Measurements from ENCODE around the gene SMIM20.
A peak's percentile ranks its signal among the peaks of the same experiment; 100 is the strongest.

SMIM20 gene

DNA sequence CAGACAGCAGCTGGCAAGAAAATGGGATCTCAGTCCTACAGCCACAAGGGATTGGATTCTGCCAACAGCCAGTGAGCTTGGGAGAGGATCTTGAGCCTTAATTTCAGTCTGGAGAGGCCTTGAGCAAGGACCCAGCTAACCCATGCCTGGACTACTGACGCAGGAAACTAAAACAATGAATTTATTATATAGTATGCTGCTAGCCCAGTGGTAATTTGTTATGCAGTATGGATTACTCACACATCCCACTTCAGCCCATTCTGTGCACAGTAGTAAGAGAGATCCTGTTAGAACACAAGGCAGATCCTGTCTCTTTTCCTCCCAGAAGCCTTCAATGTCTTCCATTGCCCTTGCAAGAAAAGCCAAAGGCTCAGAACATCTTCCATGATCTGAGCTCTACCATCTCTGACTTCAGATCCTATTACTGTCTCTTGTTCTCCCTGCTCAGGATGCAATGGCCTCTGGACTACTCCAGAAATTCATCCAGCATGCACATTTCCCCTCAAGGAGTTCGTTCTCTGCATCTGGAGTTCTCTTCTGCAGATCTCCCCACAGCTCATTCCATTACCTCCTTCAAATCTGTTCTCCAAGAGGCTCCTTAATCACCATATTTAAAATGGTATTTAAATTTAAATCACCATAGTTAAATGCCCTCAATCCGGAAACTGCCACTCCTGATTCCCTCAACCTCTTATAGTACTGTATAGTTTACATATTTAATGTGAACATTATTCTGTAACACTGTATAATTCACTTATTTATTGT lies 27.6 kb downstream of the SMIM20 start:
- Histone ChIP-seq H3K27me3 (ENCODE audit: control insufficient read depth, insufficient read depth, low read length, poor library complexity, severe bottlenecking) (no peaks in the 10 kb centered on the region), H3K9me3 (ENCODE audit: control insufficient read depth, low read length) (no peaks in the 10 kb centered on the region), H3K27ac (ENCODE audit: insufficient read depth, low read depth, low read length, poor library complexity, severe bottlenecking) (no peak overlapping the region), H3K4me3 (ENCODE audit: insufficient read depth, low read depth, low read length) (no peak overlapping the region), H3K36me3 (ENCODE audit: control insufficient read depth, insufficient read depth, low read length) (no peaks in the 10 kb centered on the region), H3K4me1 (ENCODE audit: control insufficient read depth, insufficient read depth, low read length) (no peaks in the 10 kb centered on the region)
- WGBS, 2 experiments: 95 to 98% methylated on average over 2 of the region's 3 CpGs

DNA sequence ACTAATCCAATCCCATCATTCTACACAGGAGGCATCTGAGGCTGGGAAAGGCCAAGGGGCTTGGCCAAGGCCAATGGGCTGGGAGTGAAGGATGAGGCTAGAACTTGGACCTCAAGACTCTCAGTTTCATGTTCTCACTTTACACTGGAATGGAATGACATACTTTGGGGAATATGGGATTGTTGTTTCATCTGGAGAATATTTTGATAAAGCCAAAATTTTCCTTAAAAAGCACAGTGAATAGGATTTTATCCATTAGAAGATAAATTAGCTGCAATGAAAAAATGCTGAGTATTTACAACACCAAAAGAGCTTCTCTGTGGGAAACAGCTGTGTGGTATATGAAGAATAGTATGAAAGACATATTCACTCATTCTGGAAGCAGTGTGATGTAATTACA lies 29.3 kb downstream of the SMIM20 start:
- H3K4me3 ChIP-seq (ENCODE audit: insufficient read depth, low read depth, low read length): no peak overlapping the region

DNA sequence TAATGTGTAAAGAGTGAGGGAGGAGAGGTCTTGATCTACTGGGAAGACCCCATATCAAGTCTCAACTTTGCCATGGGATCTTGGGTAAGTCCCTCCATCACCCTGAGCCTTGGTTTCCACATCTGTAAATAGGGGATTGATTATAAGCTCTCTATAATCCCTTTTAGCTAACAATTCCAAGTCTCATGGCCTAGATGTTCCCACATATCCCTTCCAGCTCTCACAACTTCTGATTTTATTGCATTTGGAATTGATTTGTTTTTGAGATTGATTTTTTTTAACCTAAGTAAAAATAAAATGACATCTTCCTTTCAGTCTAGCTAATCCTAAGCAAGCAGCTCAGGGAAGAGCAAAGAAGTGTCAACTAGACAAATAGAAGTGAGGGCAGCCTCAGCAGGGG lies 29.8 kb downstream of the SMIM20 start:
- Histone ChIP-seq H3K27me3 (ENCODE audit: control insufficient read depth, insufficient read depth, low read length, poor library complexity, severe bottlenecking) (no peaks in the 10 kb centered on the region), H3K27ac (ENCODE audit: insufficient read depth, low read depth, low read length, poor library complexity, severe bottlenecking) (no peak overlapping the region)

More for the DNA sequence above, 29.3 kb downstream of the SMIM20 start:
- H3K27me3 ChIP-seq (ENCODE audit: control insufficient read depth, insufficient read depth, low read length, poor library complexity, severe bottlenecking): no peaks in the 10 kb centered on the region
- H3K36me3 ChIP-seq (ENCODE audit: control insufficient read depth, insufficient read depth, low read length): no peaks in the 10 kb centered on the region
- H3K9me3 ChIP-seq (ENCODE audit: control insufficient read depth, low read length): no peaks in the 10 kb centered on the region
- no peaks in the 10 kb centered on the region for H3K4me1 ChIP-seq (ENCODE audit: control insufficient read depth, insufficient read depth, low read length)
- H3K27ac ChIP-seq (ENCODE audit: insufficient read depth, low read depth, low read length, poor library complexity, severe bottlenecking): no peak overlapping the region

DNA sequence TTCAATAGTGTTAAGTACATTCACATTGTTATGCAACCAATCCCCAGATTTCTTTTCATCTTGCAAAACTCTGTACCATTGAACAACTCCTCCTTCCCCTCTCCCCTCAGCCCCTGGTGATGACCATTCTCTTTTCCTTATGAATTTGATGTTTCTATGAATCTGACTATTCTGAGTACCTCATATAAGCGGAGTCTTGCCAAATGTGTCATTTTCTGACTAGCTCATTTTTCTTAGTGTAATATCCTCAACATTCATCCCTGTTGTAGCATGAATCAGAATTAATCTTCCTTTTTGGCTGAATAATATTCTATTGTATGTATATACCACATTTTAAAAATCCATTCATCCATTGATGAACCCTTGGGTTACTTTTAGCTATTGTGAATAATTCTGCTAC lies 34.0 kb downstream of the SMIM20 start:
- peaks cover 37% of the 10 kb centered on the region for H3K4me1 ChIP-seq (ENCODE audit: control insufficient read depth, insufficient read depth, low read length)
- 100% methylated on average over 1 of the region's 1 CpG; no CpG with 5 or more reads in 1 of the 2 experiments for WGBS, 2 experiments
- H3K27ac ChIP-seq (ENCODE audit: insufficient read depth, low read depth, low read length, poor library complexity, severe bottlenecking): no peak overlapping the region
- H3K4me3 ChIP-seq (ENCODE audit: insufficient read depth, low read depth, low read length): no peak overlapping the region
- no peaks in the 10 kb centered on the region for H3K27me3 ChIP-seq (ENCODE audit: control insufficient read depth, insufficient read depth, low read length, poor library complexity, severe bottlenecking)
- H3K9me3 ChIP-seq (ENCODE audit: control insufficient read depth, low read length): no peaks in the 10 kb centered on the region
- H3K36me3 ChIP-seq (ENCODE audit: control insufficient read depth, insufficient read depth, low read length): no peaks in the 10 kb centered on the region

More for the DNA sequence above, 29.8 kb downstream of the SMIM20 start:
- H3K36me3 ChIP-seq (ENCODE audit: control insufficient read depth, insufficient read depth, low read length): no peaks in the 10 kb centered on the region
- no peak overlapping the region for H3K4me3 ChIP-seq (ENCODE audit: insufficient read depth, low read depth, low read length)
- H3K4me1 ChIP-seq (ENCODE audit: control insufficient read depth, insufficient read depth, low read length): no peaks in the 10 kb centered on the region
- H3K9me3 ChIP-seq (ENCODE audit: control insufficient read depth, low read length): no peaks in the 10 kb centered on the region

DNA sequence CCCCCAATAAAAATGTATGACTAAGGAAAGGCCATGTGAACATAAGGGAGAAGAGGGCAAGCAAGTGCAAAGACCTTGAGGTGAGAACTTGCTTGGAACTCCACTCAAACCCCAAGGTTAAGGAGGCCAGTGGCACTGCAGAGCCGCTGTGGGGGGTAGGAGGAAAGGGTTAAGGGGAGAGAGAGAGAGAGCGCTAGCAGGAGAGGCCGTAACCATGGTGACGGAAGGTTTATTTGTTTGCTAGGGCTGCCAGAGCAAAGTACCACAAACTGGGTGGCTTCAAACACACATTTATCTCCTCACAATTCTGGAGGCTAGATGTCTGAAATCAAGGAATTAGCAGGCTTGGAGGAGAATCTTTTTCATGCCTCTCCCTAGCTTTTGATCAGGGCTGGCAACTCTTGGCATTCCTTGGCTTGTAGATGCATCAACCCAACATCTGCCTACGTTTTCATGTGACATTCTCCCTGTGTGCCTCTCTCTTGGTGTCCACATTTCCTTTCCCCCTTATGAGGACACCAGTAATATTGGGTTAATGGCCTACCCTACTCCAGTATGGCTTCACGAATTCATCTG lies 35.2 kb downstream of the SMIM20 start:
- no peak overlapping the region for H3K4me3 ChIP-seq (ENCODE audit: insufficient read depth, low read depth, low read length)
- no peaks in the 10 kb centered on the region for H3K9me3 ChIP-seq (ENCODE audit: control insufficient read depth, low read length)
- H3K27ac ChIP-seq (ENCODE audit: insufficient read depth, low read depth, low read length, poor library complexity, severe bottlenecking): peak overlapping the region; percentile 18
- no peaks in the 10 kb centered on the region for H3K36me3 ChIP-seq (ENCODE audit: control insufficient read depth, insufficient read depth, low read length)
- 39 to 50% methylated on average over 6 of the region's 6 CpGs for WGBS, 2 experiments
- H3K27me3 ChIP-seq (ENCODE audit: control insufficient read depth, insufficient read depth, low read length, poor library complexity, severe bottlenecking): no peaks in the 10 kb centered on the region
- H3K4me1 ChIP-seq (ENCODE audit: control insufficient read depth, insufficient read depth, low read length): peaks cover 48% of the 10 kb centered on the region

DNA sequence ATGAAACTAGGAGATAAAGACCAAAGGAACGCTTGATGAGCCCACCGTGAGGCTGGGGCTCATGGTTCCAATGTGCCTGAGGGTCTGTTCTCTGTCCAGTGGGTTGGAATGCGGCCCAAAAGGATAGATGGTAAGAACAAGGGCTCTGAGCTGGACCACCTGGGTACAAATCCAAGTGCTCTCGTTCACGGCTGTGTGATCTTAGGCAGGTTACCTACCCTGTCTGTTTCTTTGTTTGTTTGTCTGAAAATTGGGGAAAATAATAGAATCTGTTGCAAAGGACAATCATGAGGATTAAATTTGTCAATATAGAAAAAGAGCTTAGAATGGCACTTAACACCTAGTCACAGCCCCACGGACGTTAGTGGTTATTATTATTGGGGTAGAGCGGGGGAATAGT lies 36.0 kb downstream of the SMIM20 start:
- Histone ChIP-seq H3K4me3 (ENCODE audit: insufficient read depth, low read depth, low read length) (no peak overlapping the region), H3K9me3 (ENCODE audit: control insufficient read depth, low read length) (no peaks in the 10 kb centered on the region), H3K36me3 (ENCODE audit: control insufficient read depth, insufficient read depth, low read length) (no peaks in the 10 kb centered on the region), H3K27ac (ENCODE audit: insufficient read depth, low read depth, low read length, poor library complexity, severe bottlenecking) (no peak overlapping the region), H3K27me3 (ENCODE audit: control insufficient read depth, insufficient read depth, low read length, poor library complexity, severe bottlenecking) (no peaks in the 10 kb centered on the region), H3K4me1 (ENCODE audit: control insufficient read depth, insufficient read depth, low read length) (peaks cover 48% of the 10 kb centered on the region)
- WGBS, 2 experiments: 90 to 94% methylated on average over 8 of the region's 8 CpGs

DNA sequence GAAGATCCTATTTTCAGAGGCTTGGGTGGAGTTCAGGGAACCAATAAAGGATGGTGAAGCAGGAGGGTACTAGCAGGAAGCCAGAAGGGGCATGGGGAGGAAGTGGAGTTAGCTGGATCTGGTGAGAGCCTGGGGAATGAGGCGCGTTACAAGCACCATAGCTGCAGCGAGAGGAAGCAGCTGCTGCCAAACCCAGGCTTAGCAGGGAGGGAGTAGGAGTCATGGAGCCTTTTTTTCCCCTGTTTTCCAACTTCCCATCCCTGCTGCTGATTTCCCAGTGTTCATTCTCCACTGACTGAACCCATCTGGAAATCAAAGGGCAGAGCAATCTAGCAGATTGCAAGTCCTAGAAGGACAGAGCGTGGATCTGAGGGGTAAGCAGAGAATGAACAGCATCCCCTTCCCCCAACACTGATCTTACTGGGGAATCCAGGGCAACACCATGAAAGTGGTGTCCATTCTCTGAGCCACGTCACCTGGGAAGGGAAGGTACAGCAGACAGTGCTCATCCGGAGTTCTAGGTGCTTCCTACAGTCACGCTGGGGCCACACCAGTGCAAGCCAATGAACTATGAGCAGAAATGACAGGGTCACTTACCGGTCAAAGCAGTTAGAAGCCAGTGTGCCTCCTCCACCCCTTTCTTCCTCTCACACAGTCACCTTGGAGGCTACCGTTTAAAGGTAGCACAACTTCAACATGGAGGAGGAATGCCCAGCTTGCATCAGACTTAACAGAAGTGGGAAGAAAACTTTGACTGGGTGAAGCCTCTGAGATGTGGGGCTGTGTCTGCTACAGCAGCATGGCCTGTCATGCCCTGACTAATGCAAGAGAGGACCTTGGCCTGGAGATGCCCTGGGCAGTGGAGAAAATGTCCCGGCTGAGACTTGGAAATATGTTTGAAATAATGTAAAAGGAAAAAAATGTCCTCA lies 36.7 kb downstream of the SMIM20 start:
- no peaks in the 10 kb centered on the region for H3K9me3 ChIP-seq (ENCODE audit: control insufficient read depth, low read length)

DNA sequence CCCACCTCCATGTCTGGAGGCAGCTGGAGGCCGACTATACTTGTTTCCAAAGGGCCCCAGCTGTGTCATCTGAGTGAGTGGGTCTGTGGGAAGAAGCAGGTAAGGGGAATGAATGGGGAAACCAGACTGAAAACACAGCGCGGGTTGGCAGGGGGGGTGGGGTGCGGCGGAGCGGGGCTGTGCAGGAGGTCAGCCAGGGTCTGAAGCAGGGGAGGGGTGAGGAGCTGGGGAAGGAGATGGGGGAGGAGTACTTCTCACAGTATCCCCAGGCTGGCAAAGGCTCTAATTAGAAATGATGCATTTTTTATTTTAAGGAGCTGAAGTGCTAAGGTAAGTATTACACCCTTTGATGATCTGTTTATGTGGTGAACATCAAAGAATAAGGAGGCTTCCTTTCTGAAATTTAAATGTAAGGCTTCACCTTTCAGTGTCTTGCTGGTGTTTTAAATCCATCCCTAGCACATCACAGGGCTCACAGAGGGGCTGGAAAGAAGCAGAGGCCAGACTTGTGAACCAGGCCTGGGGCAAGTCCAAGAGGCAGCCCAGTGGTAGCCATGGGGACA lies 37.5 kb downstream of the SMIM20 start:
- 44 to 50% methylated on average over 6 of the region's 6 CpGs for WGBS, 2 experiments
- H3K4me1 ChIP-seq (ENCODE audit: control insufficient read depth, insufficient read depth, low read length): peaks cover 48% of the 10 kb centered on the region
- no peak overlapping the region for H3K4me3 ChIP-seq (ENCODE audit: insufficient read depth, low read depth, low read length)
- no peaks in the 10 kb centered on the region for H3K9me3 ChIP-seq (ENCODE audit: control insufficient read depth, low read length)
- H3K36me3 ChIP-seq (ENCODE audit: control insufficient read depth, insufficient read depth, low read length): no peaks in the 10 kb centered on the region
- no peaks in the 10 kb centered on the region for H3K27me3 ChIP-seq (ENCODE audit: control insufficient read depth, insufficient read depth, low read length, poor library complexity, severe bottlenecking)
- no peak overlapping the region for H3K27ac ChIP-seq (ENCODE audit: insufficient read depth, low read depth, low read length, poor library complexity, severe bottlenecking)

More for the DNA sequence above, 36.7 kb downstream of the SMIM20 start:
- peaks cover 48% of the 10 kb centered on the region for H3K4me1 ChIP-seq (ENCODE audit: control insufficient read depth, insufficient read depth, low read length)
- H3K4me3 ChIP-seq (ENCODE audit: insufficient read depth, low read depth, low read length): no peak overlapping the region
- H3K27ac ChIP-seq (ENCODE audit: insufficient read depth, low read depth, low read length, poor library complexity, severe bottlenecking): no peak overlapping the region
- WGBS, 2 experiments: 76 to 79% methylated on average over 10 of the region's 10 CpGs
- no peaks in the 10 kb centered on the region for H3K27me3 ChIP-seq (ENCODE audit: control insufficient read depth, insufficient read depth, low read length, poor library complexity, severe bottlenecking)
- no peaks in the 10 kb centered on the region for H3K36me3 ChIP-seq (ENCODE audit: control insufficient read depth, insufficient read depth, low read length)

DNA sequence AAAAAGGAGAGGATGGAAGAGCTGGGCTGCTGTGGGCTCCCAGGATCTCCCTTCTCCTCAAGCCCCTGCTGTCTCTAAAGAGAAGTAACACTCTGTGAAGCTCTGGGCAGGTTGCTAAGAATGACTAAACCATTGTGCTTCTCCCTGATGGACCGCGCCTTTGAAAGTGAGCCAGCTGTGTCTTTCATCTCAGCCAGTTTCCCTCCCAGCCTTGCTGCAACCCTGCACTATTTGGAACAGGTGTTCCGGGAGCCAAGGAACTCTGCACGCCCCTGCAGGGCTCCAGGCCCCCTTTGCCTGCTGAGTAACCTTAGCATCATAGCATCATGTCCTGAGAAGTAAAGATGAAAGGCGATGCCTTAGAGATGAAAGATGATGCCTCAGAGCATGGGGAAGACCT lies 39.7 kb downstream of the SMIM20 start:
- Histone ChIP-seq H3K4me3 (ENCODE audit: insufficient read depth, low read depth, low read length) (no peak overlapping the region), H3K27me3 (ENCODE audit: control insufficient read depth, insufficient read depth, low read length, poor library complexity, severe bottlenecking) (no peaks in the 10 kb centered on the region), H3K36me3 (ENCODE audit: control insufficient read depth, insufficient read depth, low read length) (no peaks in the 10 kb centered on the region), H3K4me1 (ENCODE audit: control insufficient read depth, insufficient read depth, low read length) (peaks cover 48% of the 10 kb centered on the region), H3K27ac (ENCODE audit: insufficient read depth, low read depth, low read length, poor library complexity, severe bottlenecking) (no peak overlapping the region), H3K9me3 (ENCODE audit: control insufficient read depth, low read length) (no peaks in the 10 kb centered on the region)
- WGBS, 2 experiments: 25 to 27% methylated on average over 5 of the region's 5 CpGs

All from ectodermal cell (in vitro differentiated cells).